GM12878 (cell line): ENCODE measurements around the gene CCL4L2. TPM values are rescaled to one million over a fixed set of nuclear protein-coding genes. Genes with fewer than 3 reads are reported as not detected.

Source experiments
- ATAC-seq: fragments of 200-7000 bp; cut with Tn5 transposase; 3 replicates; pipeline ENCODE4 v1.9.1; 2020; ENCODE audit warnings: mild to moderate bottlenecking, moderate library complexity
- BruUV-seq: library from RNA; stranded (reverse); fragments of 400-500 nt; replicated peaks from 2 replicates; lab custom pipeline; 2021; lab: Mats Ljungman, UMichigan
- CTCF ChIA-PET: fragments of 300-600 bp; sonication (Branson Sonifier 250); formaldehyde crosslinking; extraction: SDS; loops from one replicate; lab custom pipeline; 2021; ENCODE audit warnings: inconsistent platforms; lab: Yijun Ruan, JAX
- POLR2A ChIA-PET: fragments of 350-600 bp; formaldehyde crosslinking; extraction: SDS; loops from one replicate; lab custom pipeline; 2021; ENCODE audit warnings: inconsistent platforms; lab: Charles Lee
- RAD21 ChIA-PET: fragments of 300-600 bp; sonication (Branson Sonifier 250); formaldehyde crosslinking; loops from one replicate; lab custom pipeline; 2023; ENCODE audit warnings: antibody characterized with exemption; ENCODE audit not compliant: unreplicated experiment; lab: Charles Lee
- SMC1A ChIA-PET: fragments of 300-600 bp; sonication (Branson Sonifier 250); formaldehyde crosslinking; loops from one replicate; lab custom pipeline; 2023; ENCODE audit not compliant: unreplicated experiment, uncharacterized antibody; lab: Charles Lee
- DNase-seq: peaks from one replicate; pipeline ENCODE4 v3.0.0-alpha.2; 2011; ENCODE audit warnings: low read depth, low spot score
- FAIRE-seq: peaks from 3 replicates; lab custom pipeline; 2011; peaks lifted over from hg19 to GRCh38; lab: Jason Lieb, UNC
- H2AFZ ChIP-seq: 2 replicates; pipeline ENCODE4 v1.6.0; 2011; ENCODE audit warnings: low read depth, low read length, control low read depth; ENCODE audit not compliant: control insufficient read depth
- H3K27ac ChIP-seq: 2 replicates; pipeline ENCODE4 v1.5.1; 2011; ENCODE audit warnings: control low read depth; ENCODE audit not compliant: control insufficient read depth, insufficient read depth
- H3K27me3 ChIP-seq, 2 experiments: replicated peaks in 1 of 2; 2 replicates each; pipeline versions ENCODE4 v1.6.0 to v1.6.1; 2011; ENCODE audit warnings: low read length in 1 of 2; ENCODE audit not compliant: control insufficient read depth in 2 of 2, insufficient read depth in 2 of 2
- H3K36me3 ChIP-seq, 2 experiments: 2 replicates each; pipeline ENCODE4 v1.5.1; 2011; ENCODE audit warnings: low read length in 1 of 2; ENCODE audit not compliant: control insufficient read depth in 2 of 2, insufficient read depth in 2 of 2
- H3K4me1 ChIP-seq: 2 replicates; pipeline ENCODE4 v1.6.1; 2011; ENCODE audit warnings: mild to moderate bottlenecking, low read length, moderate library complexity, mixed read lengths; ENCODE audit not compliant: control insufficient read depth, insufficient read depth
- H3K4me2 ChIP-seq: 2 replicates; pipeline ENCODE4 v1.6.0; 2011; ENCODE audit warnings: control low read depth; ENCODE audit not compliant: control insufficient read depth, insufficient read depth
- H3K4me3 ChIP-seq: fragments of 200-600 bp; sonication (generic); 2 replicates; pipeline ENCODE4 v1.5.1; 2016
- H3K79me2 ChIP-seq: 2 replicates; pipeline ENCODE4 v1.6.0; 2011; ENCODE audit warnings: low read length; ENCODE audit not compliant: control insufficient read depth, insufficient read depth
- H3K9ac ChIP-seq: 2 replicates; pipeline ENCODE4 v1.8.0; 2011; ENCODE audit warnings: low read length, control low read depth, mixed read lengths; ENCODE audit not compliant: control insufficient read depth, insufficient read depth
- H3K9me3 ChIP-seq: replicated peaks from 3 replicates; pipeline ENCODE4 v1.5.1; 2011; ENCODE audit warnings: mild to moderate bottlenecking, low read length; ENCODE audit not compliant: control insufficient read depth, insufficient read depth
- H4K20me1 ChIP-seq: 2 replicates; pipeline ENCODE4 v1.6.0; 2011; ENCODE audit not compliant: control insufficient read depth, insufficient read depth
- BHLHE40 ChIP-seq, 2 experiments: fragments of 450-650 bp in 1 of 2; IDR thresholded peaks; 2 replicates each; pipeline ENCODE4 v1.6.1; 2011 to 2017; ENCODE audit warnings: low read depth in 2 of 2, borderline replicate concordance in 1 of 2, improper control_type of control experiment in 1 of 2, low read length in 1 of 2, mild to moderate bottlenecking in 1 of 2
- ETV6 ChIP-seq, 2 experiments: fragments of 450-650 bp in 1 of 2; IDR thresholded peaks in 1 of 2; conservative IDR thresholded peaks in 1 of 2; 2 replicates each; pipeline ENCODE4 v1.6.1; 2014; ENCODE audit warnings: antibody characterized with exemption in 1 of 2, borderline replicate concordance in 1 of 2, low read depth in 1 of 2, mild to moderate bottlenecking in 1 of 2, moderate library complexity in 1 of 2
- FOS ChIP-seq: IDR thresholded peaks from 3 replicates; pipeline ENCODE4 v1.6.1; 2011; ENCODE audit warnings: borderline replicate concordance; ENCODE audit not compliant: insufficient read length; ENCODE audit errors: extremely low read depth
- GABPA ChIP-seq: IDR thresholded peaks from 2 replicates; pipeline ENCODE4 v1.6.1; 2014; ENCODE audit warnings: antibody characterized with exemption, low read depth, mild to moderate bottlenecking, inconsistent platforms
- IKZF2 ChIP-seq, 2 experiments: fragments of 450-650 bp; IDR thresholded peaks; 2 replicates each; pipeline ENCODE4 v1.6.1; 2017; ENCODE audit warnings: mild to moderate bottlenecking in 2 of 2, moderate library complexity in 2 of 2
- SMAD1 ChIP-seq: fragments of 450-650 bp; IDR thresholded peaks from 2 replicates; pipeline ENCODE4 v1.6.1; 2018; ENCODE audit warnings: mild to moderate bottlenecking, low read depth; ENCODE audit not compliant: partially characterized antibody
- SPI1 ChIP-seq: IDR thresholded peaks from 2 replicates; pipeline ENCODE4 v1.6.1; 2011; ENCODE audit warnings: low read depth, mild to moderate bottlenecking, low read length, moderate library complexity, borderline replicate concordance; ENCODE audit not compliant: insufficient read depth
- SUPT20H ChIP-seq: IDR thresholded peaks from 2 replicates; pipeline ENCODE4 v1.6.1; 2011; ENCODE audit warnings: low read depth, mild to moderate bottlenecking, low read length, moderate library complexity, borderline replicate concordance; ENCODE audit not compliant: control insufficient read depth
- SUZ12 ChIP-seq: fragments of 200-600 bp; sonication (generic); IDR thresholded peaks from one replicate; pipeline ENCODE4 v1.6.1; 2018; ENCODE audit warnings: antibody characterized with exemption, mild to moderate bottlenecking; ENCODE audit not compliant: unreplicated experiment
- WGBS: methylation state at CpG from one replicate; pipeline ENCODE4 v1.1.6; 2016; ENCODE audit warnings: low lambda C conversion rate; ENCODE audit not compliant: insufficient replicate concordance, insufficient coverage; ENCODE audit errors: missing lambda C conversion rate; 5-methylcytosine and 5-hydroxymethylcytosine counted together
- in situ Hi-C: fragments of 300-500 bp; cut with MboI; formaldehyde crosslinking; loops from 9 replicates; pipeline ENCODE4 v1.14.3; 2018; ENCODE audit warnings: mixed read lengths
- intact Hi-C: fragments of 100-400 bp; cut with micrococcal nuclease; formaldehyde crosslinking; loops from one replicate; pipeline ENCODE4 v1.14.2; 2022; ENCODE audit not compliant: unreplicated experiment
- polyA plus RNA-seq, 11 experiments: library from polyadenylated mRNA; depleted of rRNA in 4 of 11; unstranded in 6 of 11; stranded (reverse) in 5 of 11; fragments of >200 nt; fragmentation: Nextera tagmentation in 4 of 11; fragmentation: Illumina TruSeq in 1 of 11; extraction: Ambion mirVana in 4 of 11; extraction: Trizol in 1 of 11; gene quantifications; 1 replicate in 1 of 11; 2 replicates in 10 of 11; pipeline versions ENCODE4 v1.2.1 to v1.2.3, GENCODE V29; 2011 to 2016; ENCODE audit warnings: inconsistent platforms in 2 of 11, missing spikeins in 2 of 11, low read depth in 1 of 11
- total RNA-seq, 4 experiments: library from RNA; depleted of rRNA in 3 of 4; stranded (reverse); fragments of >200 nt in 3 of 4; fragmentation: Illumina TruSeq in 1 of 4; extraction: Trizol in 1 of 4; gene quantifications; 2 replicates each; pipeline versions ENCODE4 v1.2.1 to v1.2.3, GENCODE V29; 2013 to 2021
- TF ChIP-seq, protein P1 (sequence below): fragments of 450-650 bp; IDR thresholded peaks from 2 replicates; pipeline ENCODE4 v1.6.1; 2016; ENCODE audit warnings: mild to moderate bottlenecking, moderate library complexity, borderline replicate concordance
- TF ChIP-seq, protein P2 (sequence below): fragments of 450-650 bp; formaldehyde crosslinking; IDR thresholded peaks from 2 replicates; pipeline ENCODE4 v1.4.0; 2020; ENCODE audit warnings: mild to moderate bottlenecking, moderate library complexity
- TF ChIP-seq, protein P3 (sequence below): fragments of 450-650 bp; IDR thresholded peaks from 2 replicates; pipeline ENCODE4 v1.6.1; 2017; ENCODE audit warnings: mild to moderate bottlenecking

The CCL4L2 gene
- total and polyA plus RNA-seq, 10 of the 15 experiments (the other 5 are each of a cell fraction or from before 2014, with no cell fraction given) = 2.3 to 275 (median 14.5) TPM

DNA sequence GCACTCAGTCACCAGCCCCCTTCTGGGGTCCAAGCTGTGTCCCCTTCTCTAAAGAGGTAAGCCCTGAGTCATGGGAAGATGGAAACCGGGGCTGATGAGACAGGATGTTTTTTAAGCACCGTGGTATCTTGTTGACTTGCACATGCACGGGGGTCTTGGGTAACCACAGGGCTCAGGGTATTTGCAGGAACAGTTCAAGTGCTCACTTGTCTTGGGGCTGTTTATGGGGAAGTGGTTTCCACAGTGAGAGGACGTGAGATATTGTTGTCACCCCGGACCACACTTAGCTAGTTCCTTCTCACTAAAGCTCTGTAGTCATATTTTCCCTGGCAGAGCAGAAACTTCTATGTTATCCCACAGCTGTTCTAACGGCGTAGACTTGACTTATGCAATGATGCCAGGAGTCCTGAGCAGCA, 22.0 kb upstream of the CCL4L2 start:
- Histone ChIP-seq H3K9me3 (no peaks in the 10 kb centered on the region), H3K36me3 (no peaks in the 10 kb centered on the region), H3K4me3 (no peak overlapping the region), H3K4me1 (peaks cover 6% of the 10 kb centered on the region; the same call in 1 of the 2 replicates), H3K9ac (no peak overlapping the region), H3K27me3 (no peaks in the 10 kb centered on the region), H3K4me2 (0 out of 2 replicates have a peak overlapping the region, but pooled peaks have one; percentile 17), H2AFZ (peak overlapping the region; percentile 29; the same call in 1 of the 2 replicates), H3K27ac (0 out of 2 replicates have a peak overlapping the region, but pooled peaks have one; percentile 2), H4K20me1 (no peaks in the 10 kb centered on the region), H3K79me2 (no peaks in the 10 kb centered on the region)
- RAD21 ChIA-PET = interaction anchor here (0.6 to 2.4 kb wide), 2 partner anchors 10 to 213 kb away, joined by 4 to 6 read pairs; no protein-coding TSS in a partner anchor
- peak; percentile 59 for DNase-seq
- SMC1A ChIA-PET = interaction anchor here (1.6 kb wide), 2 partner anchors 8 to 14 kb away, joined by 3 to 5 read pairs; no protein-coding TSS in a partner anchor
- POLR2A ChIA-PET = no interaction called here
- peak; percentile 86 for ATAC-seq
- no peak for FAIRE-seq
- no TSS peak for BruUV-seq
- in situ Hi-C loops = no loop called here
- CTCF ChIA-PET = interaction anchor here (1.5 kb wide), 1 partner anchor 8 kb away, joined by 4 read pairs; no protein-coding TSS in a partner anchor
- 0% methylated on average over 7 of the region's 7 CpGs for WGBS
- intact Hi-C loops = no loop called here
- TF ChIP-seq SUPT20H = no peak
- peak; percentile 60 for TF ChIP-seq GABPA
- TF ChIP-seq, protein P1, sequence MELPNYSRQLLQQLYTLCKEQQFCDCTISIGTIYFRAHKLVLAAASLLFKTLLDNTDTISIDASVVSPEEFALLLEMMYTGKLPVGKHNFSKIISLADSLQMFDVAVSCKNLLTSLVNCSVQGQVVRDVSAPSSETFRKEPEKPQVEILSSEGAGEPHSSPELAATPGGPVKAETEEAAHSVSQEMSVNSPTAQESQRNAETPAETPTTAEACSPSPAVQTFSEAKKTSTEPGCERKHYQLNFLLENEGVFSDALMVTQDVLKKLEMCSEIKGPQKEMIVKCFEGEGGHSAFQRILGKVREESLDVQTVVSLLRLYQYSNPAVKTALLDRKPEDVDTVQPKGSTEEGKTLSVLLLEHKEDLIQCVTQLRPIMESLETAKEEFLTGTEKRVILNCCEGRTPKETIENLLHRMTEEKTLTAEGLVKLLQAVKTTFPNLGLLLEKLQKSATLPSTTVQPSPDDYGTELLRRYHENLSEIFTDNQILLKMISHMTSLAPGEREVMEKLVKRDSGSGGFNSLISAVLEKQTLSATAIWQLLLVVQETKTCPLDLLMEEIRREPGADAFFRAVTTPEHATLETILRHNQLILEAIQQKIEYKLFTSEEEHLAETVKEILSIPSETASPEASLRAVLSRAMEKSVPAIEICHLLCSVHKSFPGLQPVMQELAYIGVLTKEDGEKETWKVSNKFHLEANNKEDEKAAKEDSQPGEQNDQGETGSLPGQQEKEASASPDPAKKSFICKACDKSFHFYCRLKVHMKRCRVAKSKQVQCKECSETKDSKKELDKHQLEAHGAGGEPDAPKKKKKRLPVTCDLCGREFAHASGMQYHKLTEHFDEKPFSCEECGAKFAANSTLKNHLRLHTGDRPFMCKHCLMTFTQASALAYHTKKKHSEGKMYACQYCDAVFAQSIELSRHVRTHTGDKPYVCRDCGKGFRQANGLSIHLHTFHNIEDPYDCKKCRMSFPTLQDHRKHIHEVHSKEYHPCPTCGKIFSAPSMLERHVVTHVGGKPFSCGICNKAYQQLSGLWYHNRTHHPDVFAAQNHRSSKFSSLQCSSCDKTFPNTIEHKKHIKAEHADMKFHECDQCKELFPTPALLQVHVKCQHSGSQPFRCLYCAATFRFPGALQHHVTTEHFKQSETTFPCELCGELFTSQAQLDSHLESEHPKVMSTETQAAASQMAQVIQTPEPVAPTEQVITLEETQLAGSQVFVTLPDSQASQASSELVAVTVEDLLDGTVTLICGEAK = no peak
- TF ChIP-seq IKZF2 (IDR thresholded peaks at IDR 0.05) = peak in 1 of 2 experiments; percentile 16; a peak in 1 of 4 replicates
- no peak for TF ChIP-seq SMAD1
- TF ChIP-seq, protein P2, sequence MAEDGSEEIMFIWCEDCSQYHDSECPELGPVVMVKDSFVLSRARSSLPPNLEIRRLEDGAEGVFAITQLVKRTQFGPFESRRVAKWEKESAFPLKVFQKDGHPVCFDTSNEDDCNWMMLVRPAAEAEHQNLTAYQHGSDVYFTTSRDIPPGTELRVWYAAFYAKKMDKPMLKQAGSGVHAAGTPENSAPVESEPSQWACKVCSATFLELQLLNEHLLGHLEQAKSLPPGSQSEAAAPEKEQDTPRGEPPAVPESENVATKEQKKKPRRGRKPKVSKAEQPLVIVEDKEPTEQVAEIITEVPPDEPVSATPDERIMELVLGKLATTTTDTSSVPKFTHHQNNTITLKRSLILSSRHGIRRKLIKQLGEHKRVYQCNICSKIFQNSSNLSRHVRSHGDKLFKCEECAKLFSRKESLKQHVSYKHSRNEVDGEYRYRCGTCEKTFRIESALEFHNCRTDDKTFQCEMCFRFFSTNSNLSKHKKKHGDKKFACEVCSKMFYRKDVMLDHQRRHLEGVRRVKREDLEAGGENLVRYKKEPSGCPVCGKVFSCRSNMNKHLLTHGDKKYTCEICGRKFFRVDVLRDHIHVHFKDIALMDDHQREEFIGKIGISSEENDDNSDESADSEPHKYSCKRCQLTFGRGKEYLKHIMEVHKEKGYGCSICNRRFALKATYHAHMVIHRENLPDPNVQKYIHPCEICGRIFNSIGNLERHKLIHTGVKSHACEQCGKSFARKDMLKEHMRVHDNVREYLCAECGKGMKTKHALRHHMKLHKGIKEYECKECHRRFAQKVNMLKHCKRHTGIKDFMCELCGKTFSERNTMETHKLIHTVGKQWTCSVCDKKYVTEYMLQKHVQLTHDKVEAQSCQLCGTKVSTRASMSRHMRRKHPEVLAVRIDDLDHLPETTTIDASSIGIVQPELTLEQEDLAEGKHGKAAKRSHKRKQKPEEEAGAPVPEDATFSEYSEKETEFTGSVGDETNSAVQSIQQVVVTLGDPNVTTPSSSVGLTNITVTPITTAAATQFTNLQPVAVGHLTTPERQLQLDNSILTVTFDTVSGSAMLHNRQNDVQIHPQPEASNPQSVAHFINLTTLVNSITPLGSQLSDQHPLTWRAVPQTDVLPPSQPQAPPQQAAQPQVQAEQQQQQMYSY (CRISPR knock-in tag) = no peak
- TF ChIP-seq BHLHE40 (IDR thresholded peaks at IDR 0.05; ENCODE audit: borderline replicate concordance in 1 of 2, low read depth in 2 of 2, low read length in 1 of 2) = peak in 1 of 2 experiments; percentile 69; a peak in 2 of 4 replicates
- TF ChIP-seq ETV6 (conservative IDR thresholded peaks at IDR 0.05 in 1 of 2, IDR thresholded peaks at IDR 0.05 in 1 of 2; ENCODE audit: borderline replicate concordance in 1 of 2, low read depth in 1 of 2) = 0 out of 4 replicates have a peak, but pooled peaks of 1 of the 2 experiments have one; percentile 39
- peak; percentile 67; the same call in 1 of the 2 replicates for TF ChIP-seq SPI1
- no peak for TF ChIP-seq FOS
- TF ChIP-seq, protein P3, sequence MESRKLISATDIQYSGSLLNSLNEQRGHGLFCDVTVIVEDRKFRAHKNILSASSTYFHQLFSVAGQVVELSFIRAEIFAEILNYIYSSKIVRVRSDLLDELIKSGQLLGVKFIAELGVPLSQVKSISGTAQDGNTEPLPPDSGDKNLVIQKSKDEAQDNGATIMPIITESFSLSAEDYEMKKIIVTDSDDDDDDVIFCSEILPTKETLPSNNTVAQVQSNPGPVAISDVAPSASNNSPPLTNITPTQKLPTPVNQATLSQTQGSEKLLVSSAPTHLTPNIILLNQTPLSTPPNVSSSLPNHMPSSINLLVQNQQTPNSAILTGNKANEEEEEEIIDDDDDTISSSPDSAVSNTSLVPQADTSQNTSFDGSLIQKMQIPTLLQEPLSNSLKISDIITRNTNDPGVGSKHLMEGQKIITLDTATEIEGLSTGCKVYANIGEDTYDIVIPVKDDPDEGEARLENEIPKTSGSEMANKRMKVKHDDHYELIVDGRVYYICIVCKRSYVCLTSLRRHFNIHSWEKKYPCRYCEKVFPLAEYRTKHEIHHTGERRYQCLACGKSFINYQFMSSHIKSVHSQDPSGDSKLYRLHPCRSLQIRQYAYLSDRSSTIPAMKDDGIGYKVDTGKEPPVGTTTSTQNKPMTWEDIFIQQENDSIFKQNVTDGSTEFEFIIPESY = no peak
- no peak for TF ChIP-seq SUZ12
